ENCODE measurements around the gene TLR10.

The TLR10 gene

DNA sequence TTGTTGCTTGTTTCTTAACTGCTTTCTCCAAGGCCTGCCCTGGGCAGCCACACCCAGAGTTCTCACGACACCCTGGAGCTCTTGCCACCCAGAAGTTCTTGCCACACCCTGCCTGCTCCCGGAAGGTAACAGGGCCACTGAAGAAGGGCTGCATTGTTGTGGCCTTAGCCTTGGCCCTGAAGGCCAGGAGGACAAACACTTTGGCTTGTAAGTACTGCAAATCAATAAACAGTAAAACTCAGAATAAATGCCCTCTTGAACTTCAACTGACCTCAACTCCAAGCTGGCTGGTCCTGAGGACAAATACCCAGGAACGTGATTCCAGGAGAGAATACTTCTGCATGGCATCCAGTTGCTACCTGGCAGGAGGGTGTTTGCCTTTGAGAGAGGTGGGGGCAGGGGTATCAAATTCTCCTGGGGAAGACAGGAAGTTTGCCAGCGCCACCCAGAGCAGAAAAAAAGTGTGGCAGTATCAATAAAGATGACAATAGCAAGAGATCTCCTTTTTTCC lies 54.1 kb downstream of the TLR10 start:
- DNase-seq (ENCODE audit: low read depth in 2 of 2): no peak

DNA sequence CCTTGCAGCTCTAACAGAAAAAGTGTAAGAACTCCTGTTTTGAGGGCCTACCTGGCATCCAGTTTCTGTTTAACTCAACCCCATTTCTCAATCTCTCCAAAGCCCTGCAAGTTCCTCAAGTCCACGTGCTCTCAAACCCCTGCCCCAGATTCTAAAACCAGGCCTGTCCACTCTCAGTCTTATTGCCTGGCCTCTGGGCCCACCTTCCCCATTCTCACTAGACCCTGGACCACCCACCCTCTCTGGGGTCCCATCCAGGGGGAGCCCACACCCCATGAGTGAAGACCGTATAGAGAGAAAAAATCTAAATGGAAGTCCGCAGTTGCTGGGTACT lies 58.3 kb downstream of the TLR10 start:
- no peak for DNase-seq (ENCODE audit: low read depth in 2 of 2)

DNA sequence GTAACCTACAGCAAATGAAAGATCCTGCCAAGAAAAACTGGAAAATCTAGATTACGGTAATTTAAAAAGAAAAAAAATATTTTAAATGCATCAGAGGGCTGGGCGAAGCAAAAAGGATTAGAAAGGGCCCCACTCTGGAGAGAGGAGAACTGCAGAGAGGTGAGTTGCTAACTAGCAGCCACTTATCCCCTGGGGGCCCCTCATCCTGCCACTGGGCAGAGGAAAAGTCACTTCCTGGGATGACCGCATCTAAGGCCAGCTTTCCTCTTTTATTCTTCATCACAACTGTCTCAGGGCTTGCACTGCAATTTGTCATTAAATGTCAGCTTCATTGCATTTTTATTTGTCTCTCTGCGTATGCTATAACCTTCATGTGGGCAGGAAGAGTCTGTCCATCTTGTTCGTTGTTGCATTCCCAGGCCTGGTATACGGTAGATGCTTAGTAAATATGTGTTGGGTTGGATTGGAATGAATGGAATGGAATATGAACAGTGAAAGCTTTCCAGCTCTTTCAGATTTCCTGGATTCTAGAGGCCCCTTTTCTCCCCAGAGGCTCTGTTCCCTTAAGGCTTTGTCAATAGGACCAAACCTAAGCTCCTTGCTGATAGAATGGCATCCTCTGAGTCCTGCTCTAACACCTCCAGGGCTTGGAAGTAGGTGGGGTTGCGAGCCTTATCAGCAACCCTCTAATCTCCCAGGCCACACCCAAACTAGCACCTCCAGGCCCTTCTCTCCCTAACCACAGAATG lies 58.9 kb downstream of the TLR10 start:
- no peak for DNase-seq (ENCODE audit: low read depth in 2 of 2)

GRCh38 chr4:38723114-38723513 lies 59.7 kb downstream of the TLR10 start:
- no peak for DNase-seq (ENCODE audit: low read depth in 2 of 2)
